ENCODE measurements around the gene PEX14.

PEX14 gene

GRCh38 chr1:10644307-10645128 lies 169.8 kb downstream of the PEX14 start:
- TF ChIP-seq SNAI2 (CRISPR knock-in tag; IDR thresholded peaks at IDR 0.05) (no peak), ZNF565 (CRISPR knock-in tag; conservative IDR thresholded peaks at IDR 0.05; ENCODE audit: low read depth) (no peak), RARB (CRISPR knock-in tag; IDR thresholded peaks at IDR 0.05) (no peak), ZNF8 (CRISPR knock-in tag; IDR thresholded peaks at IDR 0.05) (no peak), ZFP30 (CRISPR knock-in tag; IDR thresholded peaks at IDR 0.05) (no peak), CSRNP3 (CRISPR knock-in tag; IDR thresholded peaks at IDR 0.05) (no peak), TCF4 (CRISPR knock-in tag; IDR thresholded peaks at IDR 0.05; ENCODE audit: borderline replicate concordance) (no peak)
- TF ChIP-seq, protein P1, sequence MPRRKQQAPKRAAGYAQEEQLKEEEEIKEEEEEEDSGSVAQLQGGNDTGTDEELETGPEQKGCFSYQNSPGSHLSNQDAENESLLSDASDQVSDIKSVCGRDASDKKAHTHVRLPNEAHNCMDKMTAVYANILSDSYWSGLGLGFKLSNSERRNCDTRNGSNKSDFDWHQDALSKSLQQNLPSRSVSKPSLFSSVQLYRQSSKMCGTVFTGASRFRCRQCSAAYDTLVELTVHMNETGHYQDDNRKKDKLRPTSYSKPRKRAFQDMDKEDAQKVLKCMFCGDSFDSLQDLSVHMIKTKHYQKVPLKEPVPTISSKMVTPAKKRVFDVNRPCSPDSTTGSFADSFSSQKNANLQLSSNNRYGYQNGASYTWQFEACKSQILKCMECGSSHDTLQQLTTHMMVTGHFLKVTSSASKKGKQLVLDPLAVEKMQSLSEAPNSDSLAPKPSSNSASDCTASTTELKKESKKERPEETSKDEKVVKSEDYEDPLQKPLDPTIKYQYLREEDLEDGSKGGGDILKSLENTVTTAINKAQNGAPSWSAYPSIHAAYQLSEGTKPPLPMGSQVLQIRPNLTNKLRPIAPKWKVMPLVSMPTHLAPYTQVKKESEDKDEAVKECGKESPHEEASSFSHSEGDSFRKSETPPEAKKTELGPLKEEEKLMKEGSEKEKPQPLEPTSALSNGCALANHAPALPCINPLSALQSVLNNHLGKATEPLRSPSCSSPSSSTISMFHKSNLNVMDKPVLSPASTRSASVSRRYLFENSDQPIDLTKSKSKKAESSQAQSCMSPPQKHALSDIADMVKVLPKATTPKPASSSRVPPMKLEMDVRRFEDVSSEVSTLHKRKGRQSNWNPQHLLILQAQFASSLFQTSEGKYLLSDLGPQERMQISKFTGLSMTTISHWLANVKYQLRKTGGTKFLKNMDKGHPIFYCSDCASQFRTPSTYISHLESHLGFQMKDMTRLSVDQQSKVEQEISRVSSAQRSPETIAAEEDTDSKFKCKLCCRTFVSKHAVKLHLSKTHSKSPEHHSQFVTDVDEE (CRISPR knock-in tag; IDR thresholded peaks at IDR 0.05) = no peak
- TF ChIP-seq, protein P2, sequence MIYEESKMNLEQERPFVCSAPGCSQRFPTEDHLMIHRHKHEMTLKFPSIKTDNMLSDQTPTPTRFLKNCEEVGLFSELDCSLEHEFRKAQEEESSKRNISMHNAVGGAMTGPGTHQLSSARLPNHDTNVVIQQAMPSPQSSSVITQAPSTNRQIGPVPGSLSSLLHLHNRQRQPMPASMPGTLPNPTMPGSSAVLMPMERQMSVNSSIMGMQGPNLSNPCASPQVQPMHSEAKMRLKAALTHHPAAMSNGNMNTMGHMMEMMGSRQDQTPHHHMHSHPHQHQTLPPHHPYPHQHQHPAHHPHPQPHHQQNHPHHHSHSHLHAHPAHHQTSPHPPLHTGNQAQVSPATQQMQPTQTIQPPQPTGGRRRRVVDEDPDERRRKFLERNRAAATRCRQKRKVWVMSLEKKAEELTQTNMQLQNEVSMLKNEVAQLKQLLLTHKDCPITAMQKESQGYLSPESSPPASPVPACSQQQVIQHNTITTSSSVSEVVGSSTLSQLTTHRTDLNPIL (CRISPR knock-in tag; IDR thresholded peaks at IDR 0.05; ENCODE audit: low read depth) = no peak
- ATAC-seq = no peak

- peak; percentile 93 for ATAC-seq
- no peak for TF ChIP-seq PPARA (CRISPR knock-in tag; IDR thresholded peaks at IDR 0.05; ENCODE audit: borderline replicate concordance)
- TF ChIP-seq ARNTL (CRISPR knock-in tag; IDR thresholded peaks at IDR 0.05; ENCODE audit: borderline replicate concordance, low read depth) = no peak
- TF ChIP-seq BACH2 (CRISPR knock-in tag; IDR thresholded peaks at IDR 0.05; ENCODE audit: borderline replicate concordance) = no peak
These were observed 171.7 kb downstream of the PEX14 start for GRCh38 chr1:10646347-10646861.

DNA sequence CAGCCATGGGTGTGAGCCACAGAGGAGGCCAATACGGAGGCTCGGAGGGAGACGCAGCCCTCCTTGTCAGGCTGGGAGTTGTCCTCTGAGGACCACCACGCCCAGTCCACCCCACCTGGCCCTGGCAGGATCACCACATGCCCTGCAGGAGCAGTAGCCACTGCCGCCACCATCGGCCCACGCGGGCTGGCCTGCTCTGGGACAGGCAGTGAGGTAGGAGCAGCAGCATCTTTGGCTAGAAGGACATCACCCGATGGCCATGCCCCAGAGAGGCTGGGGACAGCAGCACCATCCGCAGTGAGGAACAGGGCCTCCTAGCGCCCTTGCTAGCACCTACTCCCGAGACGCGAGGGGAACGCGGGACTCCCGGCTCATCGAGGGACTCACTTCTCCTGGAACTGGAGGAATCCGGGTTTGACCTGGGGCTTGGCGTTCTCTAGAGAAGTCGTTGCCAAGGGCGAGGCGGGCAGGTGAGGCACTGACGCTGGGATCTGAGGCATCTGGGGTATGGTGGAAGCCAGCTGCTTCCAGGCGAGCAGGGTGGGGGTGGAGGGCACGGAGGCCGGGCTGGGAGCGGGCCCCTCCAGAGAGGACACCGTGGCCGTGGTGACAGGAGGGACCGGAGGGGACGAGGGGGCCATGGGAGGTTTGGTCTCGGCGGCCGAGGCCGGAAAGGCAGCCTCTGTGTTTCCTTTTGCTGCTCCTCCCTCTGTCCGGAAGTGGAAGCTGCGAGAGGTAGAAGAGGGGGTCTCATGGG lies 172.8 kb downstream of the PEX14 start:
- ATAC-seq = no peak
- TF ChIP-seq ZC3H10 (CRISPR knock-in tag; IDR thresholded peaks at IDR 0.05) = no peak
- TF ChIP-seq PPARA (CRISPR knock-in tag; IDR thresholded peaks at IDR 0.05; ENCODE audit: borderline replicate concordance) = no peak
- no peak for TF ChIP-seq RARB (CRISPR knock-in tag; IDR thresholded peaks at IDR 0.05)
- no peak for TF ChIP-seq TCF4 (CRISPR knock-in tag; IDR thresholded peaks at IDR 0.05; ENCODE audit: borderline replicate concordance)
- TF ChIP-seq, protein P3, sequence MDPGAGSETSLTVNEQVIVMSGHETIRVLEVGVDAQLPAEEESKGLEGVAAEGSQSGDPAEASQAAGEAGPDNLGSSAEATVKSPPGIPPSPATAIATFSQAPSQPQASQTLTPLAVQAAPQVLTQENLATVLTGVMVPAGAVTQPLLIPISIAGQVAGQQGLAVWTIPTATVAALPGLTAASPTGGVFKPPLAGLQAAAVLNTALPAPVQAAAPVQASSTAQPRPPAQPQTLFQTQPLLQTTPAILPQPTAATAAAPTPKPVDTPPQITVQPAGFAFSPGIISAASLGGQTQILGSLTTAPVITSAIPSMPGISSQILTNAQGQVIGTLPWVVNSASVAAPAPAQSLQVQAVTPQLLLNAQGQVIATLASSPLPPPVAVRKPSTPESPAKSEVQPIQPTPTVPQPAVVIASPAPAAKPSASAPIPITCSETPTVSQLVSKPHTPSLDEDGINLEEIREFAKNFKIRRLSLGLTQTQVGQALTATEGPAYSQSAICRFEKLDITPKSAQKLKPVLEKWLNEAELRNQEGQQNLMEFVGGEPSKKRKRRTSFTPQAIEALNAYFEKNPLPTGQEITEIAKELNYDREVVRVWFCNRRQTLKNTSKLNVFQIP (CRISPR knock-in tag; IDR thresholded peaks at IDR 0.05; ENCODE audit: borderline replicate concordance, low read depth) = no peak
- no peak for TF ChIP-seq BACH2 (CRISPR knock-in tag; IDR thresholded peaks at IDR 0.05; ENCODE audit: borderline replicate concordance)
- TF ChIP-seq OSR1 (CRISPR knock-in tag; IDR thresholded peaks at IDR 0.05) = no peak
- no peak for TF ChIP-seq ARNTL (CRISPR knock-in tag; IDR thresholded peaks at IDR 0.05; ENCODE audit: borderline replicate concordance, low read depth)
- TF ChIP-seq ISL1 (CRISPR knock-in tag; IDR thresholded peaks at IDR 0.05) = no peak
- TF ChIP-seq TOX (CRISPR knock-in tag; IDR thresholded peaks at IDR 0.05; ENCODE audit: borderline replicate concordance) = no peak
- TF ChIP-seq ZNF8 (CRISPR knock-in tag; IDR thresholded peaks at IDR 0.05) = no peak
- TF ChIP-seq ZFP30 (CRISPR knock-in tag; IDR thresholded peaks at IDR 0.05) = no peak
- no peak for TF ChIP-seq CSRNP3 (CRISPR knock-in tag; IDR thresholded peaks at IDR 0.05)
- TF ChIP-seq, protein P1 (CRISPR knock-in tag; IDR thresholded peaks at IDR 0.05) = no peak
- no peak for TF ChIP-seq ZNF565 (CRISPR knock-in tag; conservative IDR thresholded peaks at IDR 0.05; ENCODE audit: low read depth)
- no peak for TF ChIP-seq ZNF70 (CRISPR knock-in tag; IDR thresholded peaks at IDR 0.05)
- no peak for TF ChIP-seq CSDC2 (CRISPR knock-in tag; IDR thresholded peaks at IDR 0.05)
- no peak for TF ChIP-seq ESRRG (CRISPR knock-in tag; IDR thresholded peaks at IDR 0.05)
- TF ChIP-seq, protein P2 (CRISPR knock-in tag; IDR thresholded peaks at IDR 0.05; ENCODE audit: low read depth) = no peak

All from SK-N-SH treated with all-trans-retinoic acid at 6 μM for 48 hours (cell line).